Raji (cell line): ENCODE data around the gene OR11H6.

Experiments
- POLR2A ChIP-seq: IDR thresholded peaks from 2 replicates; pipeline ENCODE4 v1.6.1; 2011; ENCODE audit warnings: low read depth, low read length, control low read depth; ENCODE audit not compliant: insufficient read depth

Gene OR11H6

GRCh38 chr14:20262642-20263128 lies 39.2 kb downstream of the OR11H6 start:
- TF ChIP-seq POLR2A, result no peak

- TF ChIP-seq POLR2A, result no peak
Observed at GRCh38 chr14:20274062-20274461, 50.6 kb downstream of the OR11H6 start.
